ENCODE results near the gene TEX10.

Gene TEX10

DNA sequence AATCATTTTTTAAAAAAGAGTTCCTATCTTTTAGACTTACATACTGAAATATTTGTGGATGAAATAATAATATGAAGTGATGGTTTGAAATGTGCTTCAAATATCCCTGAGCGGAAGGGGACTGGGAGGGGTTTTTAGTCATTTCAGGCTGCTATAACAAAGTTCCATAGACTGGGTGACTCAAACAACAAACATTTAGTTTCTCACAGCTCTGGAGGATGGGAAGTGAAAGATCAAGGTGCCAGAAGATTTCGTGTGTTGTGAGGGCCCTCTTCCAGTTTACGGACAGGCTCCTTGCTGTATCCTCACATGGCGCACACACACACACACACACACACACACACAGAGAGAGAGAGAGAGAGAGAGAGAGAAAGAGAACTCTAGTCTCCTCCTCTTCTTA lies 27.1 kb upstream of the TEX10 start:
- H3K27ac ChIP-seq, result no peak overlapping the region
- no peak for TF ChIP-seq ZFX (IDR thresholded peaks at IDR 0.05; ENCODE audit: borderline replicate concordance)
- TF ChIP-seq, protein P1, sequence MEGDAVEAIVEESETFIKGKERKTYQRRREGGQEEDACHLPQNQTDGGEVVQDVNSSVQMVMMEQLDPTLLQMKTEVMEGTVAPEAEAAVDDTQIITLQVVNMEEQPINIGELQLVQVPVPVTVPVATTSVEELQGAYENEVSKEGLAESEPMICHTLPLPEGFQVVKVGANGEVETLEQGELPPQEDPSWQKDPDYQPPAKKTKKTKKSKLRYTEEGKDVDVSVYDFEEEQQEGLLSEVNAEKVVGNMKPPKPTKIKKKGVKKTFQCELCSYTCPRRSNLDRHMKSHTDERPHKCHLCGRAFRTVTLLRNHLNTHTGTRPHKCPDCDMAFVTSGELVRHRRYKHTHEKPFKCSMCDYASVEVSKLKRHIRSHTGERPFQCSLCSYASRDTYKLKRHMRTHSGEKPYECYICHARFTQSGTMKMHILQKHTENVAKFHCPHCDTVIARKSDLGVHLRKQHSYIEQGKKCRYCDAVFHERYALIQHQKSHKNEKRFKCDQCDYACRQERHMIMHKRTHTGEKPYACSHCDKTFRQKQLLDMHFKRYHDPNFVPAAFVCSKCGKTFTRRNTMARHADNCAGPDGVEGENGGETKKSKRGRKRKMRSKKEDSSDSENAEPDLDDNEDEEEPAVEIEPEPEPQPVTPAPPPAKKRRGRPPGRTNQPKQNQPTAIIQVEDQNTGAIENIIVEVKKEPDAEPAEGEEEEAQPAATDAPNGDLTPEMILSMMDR (IDR thresholded peaks at IDR 0.05), result no peak

DNA sequence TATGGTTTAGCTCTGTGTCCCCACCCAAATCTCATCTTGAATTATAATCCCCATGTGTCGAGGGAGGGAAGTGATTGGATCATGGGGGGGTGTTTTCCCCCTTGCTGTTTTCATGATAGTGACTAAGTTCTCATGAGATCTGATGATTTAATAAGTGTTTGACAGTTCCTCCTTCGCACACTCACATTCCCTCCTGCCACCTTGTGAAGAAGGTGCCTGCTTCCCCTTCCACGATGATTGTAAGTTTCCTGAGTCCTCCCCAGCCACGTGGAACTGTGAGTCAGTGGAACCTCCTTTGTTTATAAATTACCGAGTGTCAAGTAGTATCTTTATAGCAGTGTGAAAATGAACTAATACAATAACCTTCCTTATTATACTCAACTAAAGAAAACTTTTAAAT lies 24.3 kb upstream of the TEX10 start:
- no peak overlapping the region for H3K27ac ChIP-seq

DNA sequence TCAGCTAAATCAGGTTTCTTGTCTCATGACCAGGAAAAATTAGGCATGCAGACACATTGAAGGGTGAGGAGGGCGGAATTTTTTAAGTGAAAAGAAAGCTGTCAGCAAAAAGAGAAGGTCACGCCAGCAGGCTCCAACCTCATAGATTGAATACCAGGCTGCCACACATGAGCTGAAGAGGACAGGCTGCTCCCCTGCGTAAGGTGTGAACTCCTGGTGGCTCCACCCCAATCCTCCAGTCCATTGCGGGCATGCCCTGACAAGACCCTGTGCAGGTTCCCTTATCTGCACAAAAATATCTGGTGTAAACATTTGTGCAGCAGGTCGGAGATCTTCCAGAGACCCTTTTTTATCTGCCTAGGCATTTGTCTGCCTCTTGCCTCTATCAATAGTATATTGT lies 22.9 kb upstream of the TEX10 start:
- TF ChIP-seq, protein P1 (IDR thresholded peaks at IDR 0.05), result no peak
- no peak for TF ChIP-seq ZFX (IDR thresholded peaks at IDR 0.05; ENCODE audit: borderline replicate concordance)
- no peak overlapping the region for H3K27ac ChIP-seq

More for the DNA sequence above, 24.3 kb upstream of the TEX10 start:
- TF ChIP-seq ZFX (IDR thresholded peaks at IDR 0.05; ENCODE audit: borderline replicate concordance), result no peak

DNA sequence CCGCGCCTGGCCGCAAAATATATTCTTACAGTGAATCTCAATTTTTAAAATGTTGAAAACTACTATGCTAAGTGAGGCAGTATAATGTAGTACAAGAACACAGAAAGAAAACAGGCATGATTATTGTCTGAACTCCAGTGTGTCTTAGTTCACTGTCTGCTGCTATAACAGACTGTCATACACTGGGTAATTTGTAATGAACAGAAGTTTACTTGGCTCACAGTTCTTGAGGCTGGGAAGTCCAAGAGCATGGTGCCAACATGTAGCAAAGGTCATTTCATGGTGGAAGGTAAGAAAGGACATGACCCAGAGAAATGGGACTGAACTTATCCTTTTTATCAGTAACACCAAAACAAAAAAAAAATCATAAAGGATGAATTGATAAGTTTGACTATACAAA lies 19.9 kb upstream of the TEX10 start:
- H3K27ac ChIP-seq, result no peak overlapping the region
- TF ChIP-seq ZFX (IDR thresholded peaks at IDR 0.05; ENCODE audit: borderline replicate concordance), result no peak
- TF ChIP-seq, protein P1 (IDR thresholded peaks at IDR 0.05), result no peak

DNA sequence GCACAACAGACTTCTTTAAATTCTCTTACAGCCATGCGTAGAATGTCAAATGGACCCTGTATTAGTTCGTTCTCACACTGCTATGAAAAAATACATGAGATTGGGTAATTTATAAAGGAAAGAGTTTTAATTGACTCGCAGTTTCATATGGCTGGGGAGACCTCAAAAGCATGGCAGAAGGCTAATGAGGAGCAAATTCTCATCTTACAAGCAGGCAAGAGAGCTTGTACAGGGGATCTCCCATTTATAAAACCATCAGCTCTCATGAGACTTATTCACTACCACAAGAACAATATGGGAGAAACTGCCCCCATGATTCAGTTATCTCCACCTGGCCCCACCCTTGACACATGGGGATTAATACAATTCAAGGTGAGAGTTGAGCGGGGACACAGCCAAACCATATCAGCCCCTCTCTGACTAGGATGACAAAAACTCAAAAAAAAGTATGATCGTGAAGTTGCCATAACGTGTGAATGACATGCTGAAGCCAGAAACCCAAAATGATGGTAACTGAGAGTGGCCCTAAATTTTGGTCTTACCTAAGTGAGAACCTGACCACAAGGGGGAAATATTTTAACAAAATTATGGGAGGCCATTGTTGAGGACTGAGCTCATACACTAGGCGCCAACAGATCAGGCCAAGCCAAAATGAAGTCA lies 17.5 kb upstream of the TEX10 start:
- no peak overlapping the region for H3K27ac ChIP-seq
- TF ChIP-seq ZFX (IDR thresholded peaks at IDR 0.05; ENCODE audit: borderline replicate concordance), result no peak
- TF ChIP-seq, protein P1 (IDR thresholded peaks at IDR 0.05), result no peak

DNA sequence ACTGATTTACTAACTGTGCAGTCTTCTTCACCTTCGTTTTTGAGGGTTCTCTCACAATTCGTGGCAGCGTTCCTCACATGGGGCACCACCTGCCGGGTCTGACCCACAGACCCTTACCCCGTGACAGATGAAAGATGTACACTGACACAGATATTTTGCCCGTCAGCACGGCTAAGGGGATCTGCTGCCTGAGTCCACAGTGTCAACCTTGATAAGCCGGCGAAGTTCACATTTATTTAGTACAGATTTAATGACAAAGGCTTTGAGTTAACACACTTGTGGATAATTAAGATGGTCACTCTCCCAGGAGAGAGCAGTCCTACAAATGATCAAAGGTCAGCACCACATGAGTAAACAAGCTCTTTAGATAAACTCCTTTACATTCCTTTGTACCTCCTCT lies 15.9 kb upstream of the TEX10 start:
- H3K27ac ChIP-seq, result no peak overlapping the region

DNA sequence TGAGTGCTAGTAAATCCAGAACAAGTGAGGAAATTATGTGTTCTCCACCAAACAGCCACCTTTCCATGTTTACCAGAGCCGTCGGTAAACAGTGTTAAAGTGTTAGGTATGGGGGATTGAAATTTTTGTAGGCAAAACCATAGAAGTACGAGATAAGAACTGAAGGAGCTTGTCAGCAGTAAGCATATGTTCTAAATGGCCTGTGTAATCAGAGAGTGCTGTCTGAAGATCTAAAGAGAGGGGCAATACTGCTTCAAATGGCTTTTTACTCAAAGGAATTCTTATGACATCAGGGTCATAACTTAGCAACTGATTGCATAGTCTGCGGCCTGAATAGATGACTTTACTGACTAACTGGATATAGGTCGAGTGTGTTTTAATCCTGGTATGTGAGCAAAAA lies 13.4 kb upstream of the TEX10 start:
- no peak overlapping the region for H3K27ac ChIP-seq
- TF ChIP-seq ZFX (IDR thresholded peaks at IDR 0.05; ENCODE audit: borderline replicate concordance), result no peak
- TF ChIP-seq, protein P1 (IDR thresholded peaks at IDR 0.05), result no peak

More for the DNA sequence above, 15.9 kb upstream of the TEX10 start:
- TF ChIP-seq, protein P1 (IDR thresholded peaks at IDR 0.05), result no peak
- no peak for TF ChIP-seq ZFX (IDR thresholded peaks at IDR 0.05; ENCODE audit: borderline replicate concordance)

DNA sequence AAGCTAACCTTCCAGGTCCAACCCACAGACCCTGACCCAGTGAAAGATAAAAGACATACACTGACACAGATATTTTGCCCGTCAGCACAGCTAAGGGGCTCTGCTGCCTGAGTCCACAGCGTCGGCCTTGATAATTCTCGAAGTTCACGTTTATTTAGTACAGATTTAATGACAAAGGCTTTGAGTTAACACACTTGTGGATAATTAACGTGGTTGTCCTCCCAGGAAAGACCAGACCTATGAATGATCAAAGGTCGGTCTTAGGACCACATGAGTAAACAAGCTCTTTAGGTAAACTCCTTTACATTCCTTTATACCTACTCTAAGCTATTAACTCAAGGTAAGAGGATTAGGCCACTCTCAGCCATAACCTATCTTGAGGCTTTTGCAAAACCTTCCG lies 11.3 kb upstream of the TEX10 start:
- TF ChIP-seq, protein P1 (IDR thresholded peaks at IDR 0.05), result no peak
- TF ChIP-seq ZFX (IDR thresholded peaks at IDR 0.05; ENCODE audit: borderline replicate concordance), result no peak
- H3K27ac ChIP-seq, result no peak overlapping the region

All from 22Rv1 (cell line).